GM19035 (cell line): ENCODE results near the gene ASH1L.
"Not testable (repeated sequence)": the region's sequence is repeated elsewhere in the genome, so short reads cannot be mapped to it uniquely, and the experiment has no call there.

Experiments used
- ATAC-seq: cut with Tn5 transposase; IDR thresholded peaks from one replicate; pipeline ENCODE4 v1.9.1; 2021; ENCODE audit not compliant: unreplicated experiment

Gene ASH1L

GRCh38 chr1:155339515-155340097 lies 223.0 kb downstream of the ASH1L start:
- ATAC-seq, result no peak

- no peak for ATAC-seq
These were observed 227.6 kb downstream of the ASH1L start for GRCh38 chr1:155334962-155335361.

GRCh38 chr1:155329980-155330598 lies 232.5 kb downstream of the ASH1L start:
- no peak for ATAC-seq

- ATAC-seq, result not testable (repeated sequence)
These were observed 233.7 kb downstream of the ASH1L start for GRCh38 chr1:155328856-155329255.

GRCh38 chr1:155327981-155328380 lies 234.6 kb downstream of the ASH1L start:
- ATAC-seq, result no peak

- no peak for ATAC-seq
These were observed 236.0 kb downstream of the ASH1L start for GRCh38 chr1:155326631-155327037.

- ATAC-seq, result no peak
These were observed 236.5 kb downstream of the ASH1L start for GRCh38 chr1:155326020-155326526.

GRCh38 chr1:155325603-155325893 lies 237.1 kb downstream of the ASH1L start:
- ATAC-seq, result no peak

- no peak for ATAC-seq
These were observed 237.6 kb downstream of the ASH1L start for GRCh38 chr1:155324717-155325602.

- peak; percentile 63 for ATAC-seq
These were observed 238.4 kb downstream of the ASH1L start for GRCh38 chr1:155324037-155324716.

- ATAC-seq, result peak; percentile 52
These were observed 238.9 kb downstream of the ASH1L start for GRCh38 chr1:155323729-155324036.

GRCh38 chr1:155322953-155323728 lies 239.5 kb downstream of the ASH1L start:
- peak; percentile 47 for ATAC-seq

GRCh38 chr1:155322571-155322952 lies 240.0 kb downstream of the ASH1L start:
- ATAC-seq, result no peak

GRCh38 chr1:155321639-155322503 lies 240.7 kb downstream of the ASH1L start:
- no peak for ATAC-seq

GRCh38 chr1:155320661-155321617 lies 241.7 kb downstream of the ASH1L start, which contains the start of gene RUSC1:
RUSC1 (plus strand) TSS chr1:155320894; CDS start chr1:155321774, 880 bp downstream.
- ATAC-seq, result no peak

GRCh38 chr1:155320252-155320651 lies 242.4 kb downstream of the ASH1L start:
- no peak for ATAC-seq

GRCh38 chr1:155319536-155319935 lies 243.1 kb downstream of the ASH1L start:
- no peak for ATAC-seq

GRCh38 chr1:155318082-155318481 lies 244.5 kb downstream of the ASH1L start:
- ATAC-seq, result no peak

GRCh38 chr1:155316922-155317321 lies 245.7 kb downstream of the ASH1L start:
- ATAC-seq, result no peak
